Bronchial epithelial cell (primary cell): ENCODE results near the gene MEDAG. TPM values are rescaled to one million over a fixed set of nuclear protein-coding genes. Genes with fewer than 3 reads are reported as not detected.

Experiments
- DNase-seq: peaks from one replicate; pipeline ENCODE4 v3.0.0-alpha.2; 2010; ENCODE audit warnings: low read depth
- FAIRE-seq: peaks from 2 replicates; lab custom pipeline; 2011; peaks lifted over from hg19 to GRCh38; lab: Jason Lieb, UNC
- H3K27me3 ChIP-seq: 2 replicates; pipeline ENCODE4 v1.5.1; 2011; ENCODE audit warnings: low read length; ENCODE audit not compliant: control insufficient read depth, insufficient read depth
- H3K36me3 ChIP-seq: 2 replicates; pipeline ENCODE4 v1.5.1; 2011; ENCODE audit warnings: low read length; ENCODE audit not compliant: control insufficient read depth, insufficient read depth
- H3K4me3 ChIP-seq: 2 replicates; pipeline ENCODE4 v1.5.1; 2011; ENCODE audit warnings: mild to moderate bottlenecking, low read depth, low read length, control low read depth
- total RNA-seq: library from RNA; depleted of rRNA; stranded (reverse); fragments of >200 nt; gene quantifications from 2 replicates; pipeline ENCODE4 v1.2.1, GENCODE V29; 2014
- TF ChIP-seq, protein P1 (sequence below): IDR thresholded peaks from 2 replicates; pipeline ENCODE4 v1.5.1; 2011; ENCODE audit warnings: mild to moderate bottlenecking, moderate library complexity, low read length, control low read depth, inconsistent platforms; ENCODE audit not compliant: insufficient read depth, severe bottlenecking

Gene MEDAG
- total RNA-seq, 1 donor from 2014 or later = 0.53 TPM

DNA sequence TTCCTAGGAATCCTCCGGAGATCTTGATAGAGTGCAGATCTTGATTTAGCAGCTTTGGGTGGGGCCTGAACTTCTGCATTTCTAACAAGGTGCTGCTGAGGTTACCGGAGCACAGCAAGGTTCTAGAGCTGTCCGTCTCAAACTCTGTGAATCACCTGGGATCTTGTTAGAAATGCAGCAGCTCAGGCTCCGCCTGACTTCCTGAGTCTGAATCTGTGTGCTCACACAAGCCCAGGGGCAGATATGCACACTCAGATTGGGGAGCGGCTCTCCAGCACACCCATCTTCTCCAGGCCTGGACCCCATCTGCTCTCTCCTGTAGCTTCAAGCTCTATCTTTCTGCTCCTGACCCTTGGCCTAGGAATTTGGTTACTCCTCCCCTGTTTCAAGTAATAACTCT is 22.9 kb downstream of the MEDAG start:
- FAIRE-seq = no peak
- Histone ChIP-seq H3K27me3 (no peaks in the 10 kb centered on the region), H3K36me3 (no peaks in the 10 kb centered on the region), H3K4me3 (no peak overlapping the region)
- TF ChIP-seq, protein P1, sequence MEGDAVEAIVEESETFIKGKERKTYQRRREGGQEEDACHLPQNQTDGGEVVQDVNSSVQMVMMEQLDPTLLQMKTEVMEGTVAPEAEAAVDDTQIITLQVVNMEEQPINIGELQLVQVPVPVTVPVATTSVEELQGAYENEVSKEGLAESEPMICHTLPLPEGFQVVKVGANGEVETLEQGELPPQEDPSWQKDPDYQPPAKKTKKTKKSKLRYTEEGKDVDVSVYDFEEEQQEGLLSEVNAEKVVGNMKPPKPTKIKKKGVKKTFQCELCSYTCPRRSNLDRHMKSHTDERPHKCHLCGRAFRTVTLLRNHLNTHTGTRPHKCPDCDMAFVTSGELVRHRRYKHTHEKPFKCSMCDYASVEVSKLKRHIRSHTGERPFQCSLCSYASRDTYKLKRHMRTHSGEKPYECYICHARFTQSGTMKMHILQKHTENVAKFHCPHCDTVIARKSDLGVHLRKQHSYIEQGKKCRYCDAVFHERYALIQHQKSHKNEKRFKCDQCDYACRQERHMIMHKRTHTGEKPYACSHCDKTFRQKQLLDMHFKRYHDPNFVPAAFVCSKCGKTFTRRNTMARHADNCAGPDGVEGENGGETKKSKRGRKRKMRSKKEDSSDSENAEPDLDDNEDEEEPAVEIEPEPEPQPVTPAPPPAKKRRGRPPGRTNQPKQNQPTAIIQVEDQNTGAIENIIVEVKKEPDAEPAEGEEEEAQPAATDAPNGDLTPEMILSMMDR = no peak
- peak; percentile 68 for DNase-seq

DNA sequence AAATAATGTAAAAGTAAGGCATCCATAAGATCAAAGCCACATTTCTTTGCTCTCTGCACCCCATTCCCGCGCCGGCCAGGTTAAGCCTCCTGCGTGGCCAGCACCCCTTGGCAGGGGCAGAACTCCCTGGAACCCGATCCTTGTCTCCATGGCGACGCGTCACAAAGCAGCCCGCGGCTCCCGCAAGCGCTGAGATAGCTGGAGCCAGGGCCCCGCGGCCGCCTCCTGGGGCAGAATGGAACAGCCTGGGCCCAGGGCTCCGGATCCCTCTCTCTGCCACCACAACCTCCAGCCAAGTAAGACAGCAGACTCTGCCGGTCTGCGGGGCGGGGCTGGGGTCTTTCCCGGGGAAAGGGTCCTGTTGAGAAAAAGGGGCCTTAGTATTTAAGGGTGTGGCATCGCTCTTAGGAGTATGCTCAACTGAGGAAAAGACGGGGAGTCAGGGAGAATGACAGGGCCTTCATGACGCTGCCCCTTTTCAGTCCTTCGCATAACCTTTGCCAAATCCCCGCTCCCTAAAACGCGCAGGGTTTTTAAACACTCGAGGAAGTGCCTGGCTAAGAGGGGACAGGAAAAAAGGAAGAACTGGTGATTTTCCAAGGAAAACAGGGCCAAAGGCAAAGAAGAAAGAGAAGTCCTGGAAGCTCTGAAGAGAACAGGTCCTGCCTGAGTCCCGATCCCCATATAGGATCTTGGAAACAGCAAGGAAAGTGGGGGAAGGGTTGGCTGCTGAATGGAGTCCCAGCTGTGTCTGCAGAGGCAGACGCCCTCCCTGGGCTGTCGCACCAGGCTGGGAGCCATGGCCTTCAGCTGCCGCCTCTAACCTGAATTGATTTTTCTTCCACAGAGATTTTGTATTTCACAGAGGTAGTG is 26.6 kb downstream of the MEDAG start, which contains the start of gene TEX26:
Gene TEX26 (plus strand): TSS at position 176 of the 873 bp plus-strand sequence. CDS start 60 bp downstream, at position 236.
- DNase-seq (no peak), FAIRE-seq (no peak)
- H3K4me3 ChIP-seq = no peak within 1 kb of the TSS
- H3K27me3 ChIP-seq = no peaks in the 10 kb centered on the region
- no peaks in the 10 kb centered on the region for H3K36me3 ChIP-seq
- TF ChIP-seq, protein P1 = no peak

DNA sequence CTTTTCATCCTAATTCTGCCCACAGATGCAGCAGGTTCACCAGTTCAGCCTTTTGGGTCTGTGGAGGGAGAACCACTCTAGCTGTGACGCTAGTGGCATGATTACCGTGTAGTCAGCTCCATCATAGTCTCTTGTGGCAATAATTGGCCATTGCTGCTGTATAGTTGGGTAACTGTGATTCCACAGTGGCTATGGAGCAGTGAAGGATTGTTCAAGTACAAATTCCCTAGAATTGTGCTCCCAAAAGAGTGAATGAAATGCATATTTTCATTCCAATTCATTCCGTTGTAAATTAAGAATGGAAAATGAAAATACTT is 27.2 kb downstream of the MEDAG start:
- TF ChIP-seq, protein P1 = no peak
- no peak for FAIRE-seq
- H3K4me3 ChIP-seq = no peak overlapping the region
- no peaks in the 10 kb centered on the region for H3K36me3 ChIP-seq
- DNase-seq = no peak
- H3K27me3 ChIP-seq = no peaks in the 10 kb centered on the region

DNA sequence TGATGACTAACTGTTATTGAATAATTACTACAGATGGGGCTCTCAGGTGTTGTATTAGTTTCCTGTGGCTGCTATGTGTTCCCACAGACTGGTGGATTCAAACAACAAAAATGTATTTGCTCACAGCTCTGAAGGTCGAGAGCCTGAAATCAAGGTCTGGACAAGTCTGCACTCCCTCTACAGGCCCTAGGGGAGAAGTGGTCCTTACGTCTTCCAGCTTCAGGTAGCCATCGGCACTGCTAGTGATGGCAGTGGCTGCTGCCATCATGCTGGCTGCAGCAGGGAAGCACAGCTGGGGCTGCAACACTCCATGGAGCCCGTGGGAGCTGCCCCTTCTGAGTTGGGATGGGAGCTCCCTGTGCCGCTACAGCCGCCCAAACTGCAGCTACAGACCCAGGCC is 28.3 kb downstream of the MEDAG start:
- Histone ChIP-seq H3K27me3 (no peaks in the 10 kb centered on the region), H3K36me3 (no peaks in the 10 kb centered on the region), H3K4me3 (no peak overlapping the region)
- FAIRE-seq (no peak), DNase-seq (peak; percentile 16)
- TF ChIP-seq, protein P1 = no peak

DNA sequence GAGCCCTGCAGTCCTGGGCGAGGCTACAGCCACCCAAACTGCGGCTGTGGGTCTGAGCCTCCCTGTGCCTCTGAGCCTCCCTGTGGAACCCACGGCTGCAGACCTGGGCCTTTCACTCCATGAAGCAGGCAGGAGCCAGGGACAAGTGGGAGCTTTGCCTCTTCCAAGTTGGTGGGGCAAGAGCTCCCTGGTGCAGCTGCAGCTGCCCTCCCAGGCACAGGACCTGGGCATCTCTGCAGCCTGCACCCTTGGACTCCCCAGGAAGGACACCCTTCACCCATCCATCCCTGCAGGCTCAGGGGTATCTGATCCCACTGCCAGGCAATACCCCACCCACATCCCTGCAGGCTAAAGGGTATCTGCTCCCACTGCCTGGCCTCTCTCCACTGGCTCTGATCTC is 28.7 kb downstream of the MEDAG start:
- TF ChIP-seq, protein P1 = no peak
- H3K36me3 ChIP-seq = no peaks in the 10 kb centered on the region
- FAIRE-seq (no peak), DNase-seq (no peak)
- no peak overlapping the region for H3K4me3 ChIP-seq
- H3K27me3 ChIP-seq = no peaks in the 10 kb centered on the region
